GM12875 (cell line): Measurements from ENCODE around the gene ZNF521.

Experiments used
- H3K4me3 ChIP-seq: one replicate; pipeline ENCODE4 v1.5.1; 2011; ENCODE audit warnings: low read depth, low read length, control low read depth
- TF ChIP-seq, protein P1 (sequence below): IDR thresholded peaks from 2 replicates; pipeline ENCODE4 v1.5.1; 2011; ENCODE audit warnings: low read depth, mild to moderate bottlenecking, control low read depth, inconsistent platforms, low read length, moderate library complexity, borderline replicate concordance; ENCODE audit not compliant: insufficient read depth

Gene ZNF521

DNA sequence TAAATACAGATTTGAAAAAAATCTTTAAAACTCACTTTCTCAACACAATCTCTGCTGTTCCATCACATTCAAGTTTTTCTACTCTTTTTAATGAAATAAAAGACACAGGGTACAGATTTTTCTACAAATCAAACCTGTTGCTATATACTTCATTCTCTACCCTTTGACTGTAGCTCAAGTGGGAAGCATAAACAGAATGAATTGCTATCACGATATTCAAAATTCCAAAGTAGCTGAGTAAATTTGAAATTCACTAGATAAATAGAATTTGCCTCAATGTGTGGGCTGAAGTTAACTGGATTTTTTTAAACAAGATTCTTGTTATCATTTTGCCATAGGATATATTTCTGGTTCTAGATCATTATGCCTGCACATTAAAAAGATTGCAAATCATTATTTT is 185.9 kb downstream of the ZNF521 start:
- H3K4me3 ChIP-seq: no peak overlapping the region
- TF ChIP-seq, protein P1, sequence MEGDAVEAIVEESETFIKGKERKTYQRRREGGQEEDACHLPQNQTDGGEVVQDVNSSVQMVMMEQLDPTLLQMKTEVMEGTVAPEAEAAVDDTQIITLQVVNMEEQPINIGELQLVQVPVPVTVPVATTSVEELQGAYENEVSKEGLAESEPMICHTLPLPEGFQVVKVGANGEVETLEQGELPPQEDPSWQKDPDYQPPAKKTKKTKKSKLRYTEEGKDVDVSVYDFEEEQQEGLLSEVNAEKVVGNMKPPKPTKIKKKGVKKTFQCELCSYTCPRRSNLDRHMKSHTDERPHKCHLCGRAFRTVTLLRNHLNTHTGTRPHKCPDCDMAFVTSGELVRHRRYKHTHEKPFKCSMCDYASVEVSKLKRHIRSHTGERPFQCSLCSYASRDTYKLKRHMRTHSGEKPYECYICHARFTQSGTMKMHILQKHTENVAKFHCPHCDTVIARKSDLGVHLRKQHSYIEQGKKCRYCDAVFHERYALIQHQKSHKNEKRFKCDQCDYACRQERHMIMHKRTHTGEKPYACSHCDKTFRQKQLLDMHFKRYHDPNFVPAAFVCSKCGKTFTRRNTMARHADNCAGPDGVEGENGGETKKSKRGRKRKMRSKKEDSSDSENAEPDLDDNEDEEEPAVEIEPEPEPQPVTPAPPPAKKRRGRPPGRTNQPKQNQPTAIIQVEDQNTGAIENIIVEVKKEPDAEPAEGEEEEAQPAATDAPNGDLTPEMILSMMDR: no peak

DNA sequence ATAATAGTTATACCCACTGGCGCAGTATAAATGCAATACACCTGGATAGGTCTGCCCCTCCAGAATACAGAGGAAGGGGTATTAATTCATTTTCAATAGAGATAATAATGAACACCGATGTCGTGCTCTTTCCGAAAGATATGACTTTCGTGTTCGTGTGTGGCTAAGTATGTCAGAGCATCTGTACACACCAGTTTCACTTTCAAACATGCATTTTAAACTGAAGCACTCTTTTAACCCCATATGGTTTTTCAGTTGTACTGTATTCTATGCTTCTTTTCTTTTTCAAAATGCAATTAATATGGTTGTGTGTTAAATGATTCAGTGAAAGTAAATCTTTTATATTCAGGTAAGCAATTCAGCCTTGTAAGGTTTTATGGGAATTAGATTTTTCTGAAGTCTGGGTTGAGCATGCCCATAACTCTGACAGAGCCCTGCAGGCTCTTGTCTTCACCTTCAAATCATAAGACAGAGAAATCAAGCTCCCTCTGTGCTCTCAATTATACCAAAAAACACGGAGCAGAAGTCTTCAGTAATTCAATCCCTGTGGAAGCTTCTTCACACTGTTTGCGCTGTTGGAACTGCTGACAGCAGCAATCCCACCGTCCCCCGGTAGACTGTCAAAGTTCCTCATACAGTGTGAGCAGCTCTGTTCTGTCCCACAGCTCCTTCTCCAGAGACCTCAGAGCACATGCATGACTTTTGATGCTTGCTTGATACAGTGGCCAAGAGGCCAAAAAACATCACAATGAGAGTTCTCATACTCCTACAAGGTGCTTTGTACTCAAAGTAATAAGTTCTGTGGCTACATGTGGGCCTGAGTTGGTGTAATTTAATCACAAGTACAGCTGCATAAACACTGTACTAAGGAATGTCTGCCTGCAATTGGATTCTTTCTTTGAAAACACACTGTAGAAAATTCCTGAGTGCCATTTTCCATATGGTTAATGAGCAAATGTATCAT is 186.8 kb downstream of the ZNF521 start:
- TF ChIP-seq, protein P1: no peak
- peak overlapping the region; percentile 22 for H3K4me3 ChIP-seq

DNA sequence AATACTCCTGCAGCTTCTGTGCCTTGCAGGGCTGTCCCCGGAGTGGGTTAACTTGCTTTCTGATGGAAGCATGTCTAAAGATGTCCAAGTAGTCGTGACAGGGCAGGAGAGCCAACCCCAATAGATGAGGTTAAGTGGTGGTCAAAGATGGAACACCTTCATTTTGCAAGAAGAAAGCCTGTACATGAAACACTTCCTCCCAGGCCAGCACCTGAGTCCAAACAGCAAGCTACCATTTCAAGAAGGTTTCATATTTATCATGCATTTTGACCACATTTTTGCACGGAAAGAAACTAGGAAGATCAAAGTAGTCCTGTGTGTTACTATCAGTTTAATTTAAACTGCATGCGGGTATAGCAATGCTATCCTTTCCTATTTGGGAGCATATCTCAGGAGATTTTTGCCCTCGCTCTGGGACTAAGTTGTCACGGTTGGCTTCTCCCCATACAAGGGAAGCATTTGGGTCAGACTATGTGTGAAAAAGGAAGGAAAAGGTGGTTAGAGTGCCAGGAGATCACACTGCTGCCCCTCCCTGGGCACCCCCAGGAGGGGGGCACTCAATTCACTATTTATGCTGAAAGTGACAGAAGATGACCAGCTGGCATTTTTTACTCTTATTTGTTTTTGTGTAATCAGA is 187.6 kb downstream of the ZNF521 start:
- TF ChIP-seq, protein P1: no peak

DNA sequence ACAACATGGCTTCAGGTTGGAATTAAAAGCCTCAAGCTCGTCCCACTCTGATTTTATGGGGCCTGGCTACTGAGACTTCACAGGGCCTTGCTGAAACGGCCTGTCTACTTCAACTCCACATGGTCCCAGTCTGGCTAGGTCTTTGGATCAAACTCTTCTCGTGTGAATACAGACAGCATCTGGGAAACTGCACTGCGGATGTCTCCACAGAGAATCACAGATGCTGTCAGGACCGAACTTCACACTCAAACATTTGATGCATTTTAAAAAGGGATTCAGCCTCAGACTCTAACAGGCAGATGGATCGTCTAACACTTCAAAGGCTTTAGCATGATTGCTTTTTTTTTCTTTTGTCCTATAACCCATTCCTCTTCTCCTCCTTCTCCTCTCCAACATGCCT is 198.5 kb downstream of the ZNF521 start:
- no peak overlapping the region for H3K4me3 ChIP-seq
- TF ChIP-seq, protein P1: no peak

More for the DNA sequence above, 187.6 kb downstream of the ZNF521 start:
- H3K4me3 ChIP-seq: peak overlapping the region; percentile 22

DNA sequence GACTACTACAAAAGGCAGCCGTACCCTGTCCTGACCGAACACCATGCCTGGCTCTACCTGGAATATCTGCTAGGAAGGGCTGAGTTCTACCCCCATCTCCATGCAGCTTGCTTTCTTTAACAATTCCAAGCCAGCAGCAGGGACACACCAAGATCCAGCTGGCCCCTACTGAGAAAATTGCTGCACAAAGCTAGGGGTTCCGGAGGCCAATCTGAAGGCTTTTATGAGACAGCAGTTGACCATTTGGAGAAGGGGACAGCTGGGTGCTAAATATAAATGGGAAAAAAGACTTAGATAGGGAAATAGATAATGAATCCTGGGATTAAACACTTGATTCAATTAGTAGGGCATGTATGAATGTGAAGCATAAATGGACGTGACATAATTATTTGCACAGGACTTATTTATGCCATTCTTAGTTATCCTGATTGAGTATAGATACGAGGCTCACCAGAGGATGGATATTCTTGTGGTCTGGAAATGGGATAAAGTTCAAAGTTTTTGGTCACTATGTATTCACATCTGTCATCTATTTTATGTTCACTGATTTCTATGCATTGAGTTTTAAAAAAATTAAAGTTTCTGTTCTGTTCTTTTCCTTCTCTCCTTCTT is 204.0 kb downstream of the ZNF521 start:
- H3K4me3 ChIP-seq: no peak overlapping the region
- TF ChIP-seq, protein P1: no peak

DNA sequence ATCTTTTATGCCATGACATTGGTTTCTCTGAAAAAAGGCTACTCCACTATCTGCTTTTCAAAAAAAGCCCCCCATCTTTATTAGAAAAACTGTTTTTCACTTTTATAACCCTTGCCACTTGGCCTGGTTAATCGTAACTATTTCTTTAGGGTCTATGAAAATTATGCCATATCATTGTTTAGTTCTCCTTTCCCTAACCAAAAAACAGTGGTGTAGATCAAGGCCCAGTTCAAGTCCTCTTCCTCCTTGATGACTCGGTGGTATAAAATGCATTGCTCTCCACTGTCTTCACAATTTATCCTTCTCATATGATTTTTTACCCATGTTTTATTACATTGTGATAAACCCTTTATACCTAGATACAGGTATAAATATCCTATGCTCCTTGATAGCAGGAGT is 205.5 kb downstream of the ZNF521 start:
- TF ChIP-seq, protein P1: no peak
- no peak overlapping the region for H3K4me3 ChIP-seq
